NCI-H82 (cell line): Measurements from ENCODE around the gene BEX3.
"Not testable (repeated sequence)": the region's sequence is repeated elsewhere in the genome, so short reads cannot be mapped to it uniquely, and the experiment has no call there.

Experiments used
- DNase-seq: peaks from one replicate; lab custom pipeline; 2025; lab: John Stamatoyannopoulos, UW

BEX3 gene

DNA sequence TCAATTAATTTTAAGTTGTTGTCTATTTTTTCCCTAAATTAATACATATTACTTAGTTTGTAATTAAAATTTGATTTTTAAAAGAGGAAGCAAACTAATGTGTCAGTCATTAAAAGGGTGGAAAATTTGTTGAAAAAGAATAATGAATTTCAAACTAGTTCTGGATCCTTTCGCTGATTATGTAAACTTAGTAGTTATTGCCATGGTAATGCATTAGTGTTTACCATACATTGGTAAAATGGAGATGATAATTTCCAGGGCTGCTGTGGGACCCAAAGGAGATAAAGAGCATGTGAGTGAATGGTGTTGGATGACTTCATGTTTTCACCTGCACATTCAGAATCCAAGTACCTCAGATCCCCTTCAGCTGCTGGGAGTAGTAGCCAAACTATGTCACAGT is 6.5 kb downstream of the BEX3 start:
- DNase-seq, result no peak

- DNase-seq, result no peak
Measured at GRCh38 chrX:103384672-103385071, 8.3 kb downstream of the BEX3 start.

GRCh38 chrX:103385283-103385830 is 9.0 kb downstream of the BEX3 start:
- DNase-seq, result not testable (repeated sequence)

DNA sequence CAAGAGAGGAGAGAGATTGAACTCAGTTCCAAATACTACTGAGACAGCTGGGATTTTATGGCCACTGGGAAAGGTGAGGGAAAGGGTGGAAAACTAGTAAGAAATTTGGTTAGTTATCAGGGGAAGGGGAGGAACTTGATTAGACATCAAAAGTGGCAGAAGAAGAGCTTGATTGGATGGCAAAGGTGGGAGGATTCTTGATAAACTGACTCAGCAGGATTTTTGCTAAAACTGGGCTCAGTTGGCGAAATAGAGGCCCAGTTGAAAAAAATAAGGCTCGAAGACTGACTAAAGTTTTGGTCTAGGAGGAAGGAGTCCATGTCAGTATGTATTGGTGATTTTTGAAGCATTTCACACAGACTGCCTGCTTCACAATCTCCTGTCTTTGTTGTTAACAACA is 10.0 kb downstream of the BEX3 start:
- DNase-seq, result no peak

DNA sequence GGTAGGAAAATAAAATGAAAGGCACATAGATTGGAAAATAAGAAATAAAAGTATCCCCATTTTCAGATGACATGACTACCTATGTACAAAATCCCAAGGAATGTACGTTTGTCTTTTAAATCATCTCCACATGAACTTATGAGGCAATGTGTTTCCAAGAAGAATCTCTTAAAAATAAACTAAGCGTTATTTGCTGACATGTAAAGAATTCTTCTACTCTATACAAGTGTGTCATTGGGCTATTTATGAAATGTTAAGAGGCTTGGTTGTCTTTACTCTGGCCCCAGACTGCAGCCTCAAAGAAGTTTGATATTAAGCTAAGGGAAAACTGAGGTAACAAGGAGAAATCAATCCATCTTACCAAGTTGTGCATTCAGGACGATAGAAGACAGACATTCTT is 17.1 kb downstream of the BEX3 start:
- no peak for DNase-seq

DNA sequence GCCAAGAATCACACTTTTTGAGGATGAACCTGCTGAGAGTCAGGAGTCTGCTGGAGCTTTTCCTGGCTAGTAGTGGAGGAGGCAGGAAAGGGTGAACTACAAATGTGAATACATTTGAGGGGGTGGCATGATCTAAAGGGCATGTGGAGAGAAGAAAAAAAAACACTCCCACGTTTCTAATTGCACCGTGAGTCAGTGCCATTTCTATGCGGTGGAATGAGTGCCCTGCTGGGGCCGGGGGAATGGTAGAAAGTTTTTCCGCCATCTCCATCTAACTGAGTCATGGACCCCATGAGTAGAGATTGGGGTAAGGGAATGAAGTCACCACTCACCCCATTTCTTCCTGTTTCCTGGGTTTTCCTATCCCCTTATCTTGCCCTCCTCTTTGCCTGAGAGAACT is 19.8 kb downstream of the BEX3 start:
- DNase-seq, result no peak

GRCh38 chrX:103396660-103397059 is 20.3 kb downstream of the BEX3 start:
- no peak for DNase-seq

GRCh38 chrX:103397707-103398106 is 21.4 kb downstream of the BEX3 start:
- no peak for DNase-seq

DNA sequence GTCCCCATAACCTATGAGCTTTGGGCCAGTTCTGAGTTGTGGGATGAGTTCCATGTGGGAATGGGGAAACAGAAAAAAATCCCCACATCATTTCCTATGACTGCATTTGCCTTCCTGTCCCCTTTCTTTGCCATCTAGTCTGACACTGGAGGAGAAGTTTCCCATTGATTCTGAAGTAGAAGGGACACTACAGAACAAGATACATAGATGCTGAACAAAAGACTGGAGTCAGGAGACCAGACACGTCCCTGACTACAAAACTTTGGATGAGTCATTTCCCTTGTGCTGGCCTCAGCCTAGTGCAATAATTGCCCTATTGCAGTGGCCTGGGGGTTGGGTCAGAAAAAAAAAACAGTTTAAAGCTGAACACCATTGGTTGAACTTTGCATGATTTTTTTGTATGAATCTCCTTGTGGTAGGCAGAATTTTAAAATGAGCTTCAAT is 22.1 kb downstream of the BEX3 start:
- no peak for DNase-seq

DNA sequence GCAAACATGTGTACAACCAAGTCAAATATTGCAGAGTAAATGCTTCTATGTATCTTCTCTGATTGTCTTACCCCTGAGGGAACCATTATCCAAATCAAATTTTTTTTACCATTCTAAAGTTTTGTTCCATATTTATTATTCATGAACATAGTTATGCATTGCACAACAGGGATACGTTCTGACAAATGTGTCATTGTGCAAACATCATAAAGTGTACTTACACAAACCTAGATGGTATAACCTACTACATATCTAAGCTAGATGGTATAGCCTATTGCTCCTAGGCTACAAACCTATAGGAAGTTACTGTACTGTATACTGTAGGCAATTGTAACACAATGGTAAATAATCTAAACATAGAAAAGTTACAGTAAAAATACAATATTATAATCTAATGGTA is 23.4 kb downstream of the BEX3 start:
- DNase-seq, result no peak

DNA sequence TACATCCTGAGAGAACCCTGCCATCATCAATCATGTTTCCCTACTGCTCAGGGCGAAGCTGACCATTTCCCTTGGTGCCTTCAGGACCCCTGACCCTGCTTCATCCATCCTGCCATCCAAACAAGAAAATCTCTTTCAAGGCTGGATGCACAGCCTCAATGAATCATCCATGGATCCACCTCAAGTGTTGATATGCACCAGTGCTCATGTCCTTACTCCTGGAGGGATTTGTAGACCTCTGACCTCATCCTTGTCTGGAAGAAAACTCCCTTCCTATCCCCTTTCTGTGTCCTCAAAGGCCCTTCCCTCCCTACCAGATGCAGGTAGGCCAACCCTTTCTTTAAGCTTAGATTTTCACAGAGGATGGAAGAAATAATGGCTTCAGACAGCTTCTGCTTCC is 24.6 kb downstream of the BEX3 start:
- no peak for DNase-seq

GRCh38 chrX:103404231-103405008 is 28.1 kb downstream of the BEX3 start:
- peak; percentile 41 for DNase-seq

DNA sequence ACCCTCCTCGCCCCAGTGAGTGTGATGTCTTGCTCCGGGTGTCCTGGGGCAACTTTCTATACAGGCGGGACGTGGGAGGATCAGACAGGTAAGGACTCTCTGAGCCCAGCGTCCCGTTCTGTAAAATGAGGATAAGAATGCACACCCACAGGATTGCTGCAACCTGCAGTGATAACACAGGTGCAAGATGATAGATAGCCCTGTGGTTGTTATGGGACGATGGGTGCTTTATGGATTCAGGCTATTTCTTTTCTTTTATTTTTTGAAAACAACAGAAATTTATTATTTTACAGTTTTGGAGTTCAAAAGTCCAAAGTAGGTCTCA is 28.6 kb downstream of the BEX3 start:
- DNase-seq, result no peak

DNA sequence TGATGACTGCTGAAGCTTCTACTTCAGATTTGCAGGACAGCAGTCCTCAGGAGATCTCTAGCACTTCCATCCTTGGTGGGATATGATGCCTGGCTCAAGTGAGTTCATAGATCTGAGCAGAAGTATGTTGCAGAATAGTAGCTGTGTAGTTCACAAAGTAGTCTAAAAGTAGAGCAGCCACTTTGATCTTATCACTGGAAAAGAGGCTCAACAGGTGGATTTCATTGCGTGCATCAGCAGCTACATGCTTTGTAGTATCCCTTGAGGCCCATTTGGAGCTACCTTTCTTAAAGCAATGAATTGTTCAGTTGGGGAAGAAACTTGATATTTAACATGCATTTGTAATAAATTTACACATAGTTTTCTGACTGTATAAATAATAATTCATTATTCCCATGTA is 29.9 kb downstream of the BEX3 start:
- DNase-seq, result no peak

DNA sequence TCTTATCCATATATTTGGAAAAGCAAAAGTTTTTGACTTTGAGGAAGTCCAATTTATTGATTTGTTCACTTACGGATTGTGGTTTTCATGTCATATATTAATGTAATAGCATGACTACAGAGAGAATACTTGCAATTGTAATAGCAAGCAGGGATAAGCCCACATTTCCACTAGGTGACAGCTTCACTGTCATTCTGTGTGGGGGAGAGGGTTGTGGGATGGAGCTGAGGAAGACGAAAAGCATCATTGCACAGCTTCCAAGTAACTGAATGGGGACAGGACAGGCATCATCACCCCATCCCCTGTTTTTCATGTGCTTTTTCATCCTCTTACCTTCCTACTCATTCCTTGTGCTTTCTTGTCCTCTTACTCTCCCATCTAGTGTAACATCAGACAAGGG is 31.4 kb downstream of the BEX3 start:
- DNase-seq, result no peak

DNA sequence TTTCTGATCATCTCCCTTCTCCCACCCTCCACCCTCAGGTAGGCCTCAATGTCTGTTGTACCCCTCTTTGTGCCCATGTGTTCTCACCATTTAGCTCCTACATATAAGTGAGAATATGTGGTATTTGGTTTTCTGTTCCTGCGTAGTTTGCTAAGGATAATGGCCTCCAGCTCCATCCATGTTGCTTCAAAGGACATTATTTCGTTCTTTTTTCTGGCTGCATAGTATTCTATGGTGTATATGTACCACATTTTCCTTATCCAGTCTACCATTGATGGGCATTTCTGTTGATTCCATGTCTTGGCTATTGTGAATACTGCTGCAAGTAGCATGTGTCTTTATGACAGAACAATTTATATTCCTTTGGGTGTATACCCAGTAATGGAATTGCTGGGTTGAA is 35.4 kb downstream of the BEX3 start:
- DNase-seq, result not testable (repeated sequence)

- no peak for DNase-seq
Measured at GRCh38 chrX:103413705-103414387, 37.5 kb downstream of the BEX3 start.

DNA sequence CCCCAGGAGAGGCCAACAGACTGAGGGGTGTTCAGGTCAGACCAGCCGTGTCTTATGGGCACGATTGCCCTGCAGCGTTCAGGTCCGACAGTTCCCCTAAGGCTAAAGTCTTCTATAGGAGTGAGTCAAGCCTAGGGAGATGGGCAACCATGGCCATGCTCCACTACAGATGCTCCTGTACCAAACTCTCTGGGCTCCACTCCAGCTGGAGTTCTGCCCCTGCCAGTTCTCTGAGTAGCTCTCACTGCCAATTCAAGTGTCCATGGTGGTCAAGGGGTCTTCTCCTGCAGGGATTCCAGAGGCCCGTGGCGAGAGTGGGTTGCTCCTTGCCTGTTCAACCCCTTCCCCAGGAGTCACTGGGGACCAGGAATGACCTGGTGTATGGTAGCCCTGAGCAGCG is 38.2 kb downstream of the BEX3 start:
- no peak for DNase-seq

- no peak for DNase-seq
Measured at GRCh38 chrX:103415068-103415467, 38.7 kb downstream of the BEX3 start.

DNA sequence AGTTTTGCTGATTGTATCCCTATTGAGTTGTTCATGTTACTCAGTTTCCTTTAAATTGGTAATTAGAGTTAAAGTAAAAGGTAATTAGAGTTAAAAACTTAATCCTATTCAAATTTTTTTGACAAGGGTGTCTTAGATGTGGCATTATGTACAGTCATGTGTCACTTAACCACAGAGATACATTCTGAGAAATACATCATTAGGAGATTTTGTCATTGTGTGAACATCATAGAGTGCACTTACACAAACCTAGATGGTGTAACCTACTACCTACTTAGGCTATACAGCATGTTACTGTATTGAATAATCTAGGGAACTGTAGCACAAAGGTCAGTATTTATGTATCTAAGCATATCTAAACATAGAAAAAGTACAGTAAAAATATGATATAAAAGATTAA is 39.2 kb downstream of the BEX3 start:
- DNase-seq, result no peak

- DNase-seq, result peak; percentile 0
Measured at GRCh38 chrX:103417370-103417769, 41.0 kb downstream of the BEX3 start.

DNA sequence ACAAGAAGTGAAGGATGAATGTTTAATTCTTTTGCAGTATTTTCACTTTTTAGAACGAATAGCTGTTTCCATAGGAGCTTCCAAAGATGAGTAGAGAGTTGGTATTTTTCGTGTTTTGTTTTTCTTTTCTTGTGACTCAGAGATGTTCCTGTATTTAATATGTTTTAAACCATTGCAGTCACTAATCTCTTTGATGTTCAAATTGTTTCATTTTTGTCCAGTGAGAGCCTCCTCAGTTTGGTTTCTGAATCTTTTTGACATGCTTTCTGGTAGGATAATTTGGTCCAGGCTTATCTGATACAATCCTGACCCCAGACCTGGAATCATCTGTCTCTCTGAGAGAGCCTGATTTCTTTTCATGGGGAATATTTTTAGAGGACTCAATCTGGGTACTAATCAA is 41.6 kb downstream of the BEX3 start:
- no peak for DNase-seq

DNA sequence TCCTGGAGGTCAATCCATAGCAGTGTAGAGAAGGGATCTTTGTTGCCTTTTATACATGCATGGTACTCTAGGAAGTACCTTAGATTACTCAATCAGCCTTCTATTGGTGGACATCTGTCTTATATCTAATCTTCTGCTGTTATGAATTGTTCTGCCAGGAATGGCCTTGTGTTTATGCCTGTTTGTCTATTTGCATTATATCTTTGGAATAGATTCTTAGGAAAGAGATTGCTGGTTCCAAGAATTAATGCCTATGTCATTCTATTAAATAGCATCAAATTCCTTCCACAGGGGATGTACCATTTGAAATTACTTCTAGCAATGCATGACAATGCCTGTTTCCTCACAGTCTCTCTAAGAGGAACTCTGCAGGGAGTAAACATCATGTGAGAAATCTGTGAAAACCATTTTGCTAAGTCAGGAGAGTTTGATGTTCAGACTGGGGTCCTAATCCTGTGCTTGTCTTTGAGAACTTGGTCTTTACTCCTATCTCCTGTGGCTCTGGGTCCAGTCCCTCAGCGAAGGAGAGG is 42.5 kb downstream of the BEX3 start:
- DNase-seq, result no peak
